Renal cortex interstitium (tissue), 3 donors: ENCODE measurements around the gene RSPH10B. TPM values are rescaled to one million over a fixed set of nuclear protein-coding genes. Genes with fewer than 3 reads are reported as not detected.

Source experiments
- polyA plus RNA-seq, 3 donors: library from polyadenylated mRNA; unstranded; fragments of 120-200 nt; gene quantifications; one replicate each; pipeline ENCODE4 v1.2.1, GENCODE V29; 2013; ENCODE audit not compliant: insufficient read length in 3 of 3

The RSPH10B gene
- polyA plus RNA-seq, 3 donors, result 0.61 to 1.0 (median 0.79) TPM

Other genes with a start within 250 kb of the RSPH10B start
- gene RNF216, start 189.0 kb downstream of the RSPH10B start, polyA plus RNA-seq, result 10 to 100 TPM; 33.3 to 37.2 (median 35.4) TPM
- gene OCM, start 89.9 kb downstream of the RSPH10B start, polyA plus RNA-seq, result under 1 TPM in 2 of 3 donors, not detected in 1; 0.50 to 0.65 TPM
- 10 to 100 TPM; 74.0 to 88.6 (median 85.9) TPM for gene CCZ1, start 72.0 kb downstream of the RSPH10B start, polyA plus RNA-seq
- 10 to 100 TPM; 20.0 to 24.9 (median 24.7) TPM for gene PMS2, start 38.4 kb upstream of the RSPH10B start, polyA plus RNA-seq
- gene AIMP2, start 38.6 kb upstream of the RSPH10B start, polyA plus RNA-seq, result 10 to 100 TPM; 20.7 to 27.0 (median 22.5) TPM
- 1 to 10 TPM; 1.0 to 3.9 (median 1.0) TPM for gene ANKRD61, start 60.7 kb upstream of the RSPH10B start, polyA plus RNA-seq
- 100 to 1,000 TPM in 2 of 3 donors, 10 to 100 TPM in 1; 96.8 to 119 (median 104) TPM for gene EIF2AK1, start 88.5 kb upstream of the RSPH10B start, polyA plus RNA-seq
- 10 to 100 TPM; 17.6 to 23.3 (median 19.6) TPM for gene USP42, start 134.3 kb upstream of the RSPH10B start, polyA plus RNA-seq